GM21423 (cell line): ENCODE measurements around the gene CDHR3.
"Not testable (repeated sequence)": the region's sequence is repeated elsewhere in the genome, so short reads cannot be mapped to it uniquely, and the experiment has no call there.

Source experiments
- ATAC-seq: cut with Tn5 transposase; IDR thresholded peaks from one replicate; pipeline ENCODE4 v1.9.1; 2021; ENCODE audit warnings: mild to moderate bottlenecking, moderate library complexity; ENCODE audit not compliant: unreplicated experiment

CDHR3 gene

DNA sequence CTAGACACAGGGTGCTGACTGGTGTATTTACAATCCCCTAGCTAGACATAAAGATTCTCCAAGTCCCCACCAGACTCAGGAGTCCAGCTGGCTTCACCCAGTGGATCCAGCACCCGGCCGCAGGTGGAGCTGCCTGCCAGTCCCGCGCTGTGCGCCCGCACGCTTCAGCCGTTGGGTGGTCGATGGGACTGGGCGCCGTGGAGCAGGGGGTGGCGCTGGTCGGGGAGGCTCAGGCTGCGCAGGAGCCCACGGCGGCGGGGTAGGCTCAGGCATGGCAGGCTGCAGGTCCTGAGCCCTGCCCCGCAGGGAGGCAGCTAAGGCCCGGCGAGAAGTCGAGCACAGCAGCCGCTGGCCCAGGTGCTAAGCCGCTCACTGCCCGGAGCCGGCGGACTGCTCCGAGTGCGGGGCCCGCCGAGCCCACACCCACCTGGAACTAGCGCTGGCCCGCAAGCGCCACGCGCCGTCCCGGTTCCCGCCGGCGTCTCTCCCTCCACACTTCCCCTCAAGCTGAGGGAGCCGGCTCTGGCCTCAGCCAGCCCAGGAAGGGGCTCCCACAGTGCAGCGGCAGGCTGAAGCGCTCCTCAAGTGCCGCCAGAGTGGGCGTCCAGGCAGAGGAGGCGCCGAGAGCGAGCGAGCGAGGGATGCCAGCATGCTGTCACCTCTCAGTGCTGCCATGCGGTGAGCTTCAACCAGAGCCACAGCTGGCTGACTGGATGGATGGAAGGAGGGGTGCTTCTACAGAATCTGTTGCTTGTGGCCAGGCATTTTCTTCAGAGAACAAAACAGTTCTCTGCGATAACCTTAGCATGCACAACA lies 7.2 kb upstream of the CDHR3 start:
- not testable (repeated sequence) for ATAC-seq

DNA sequence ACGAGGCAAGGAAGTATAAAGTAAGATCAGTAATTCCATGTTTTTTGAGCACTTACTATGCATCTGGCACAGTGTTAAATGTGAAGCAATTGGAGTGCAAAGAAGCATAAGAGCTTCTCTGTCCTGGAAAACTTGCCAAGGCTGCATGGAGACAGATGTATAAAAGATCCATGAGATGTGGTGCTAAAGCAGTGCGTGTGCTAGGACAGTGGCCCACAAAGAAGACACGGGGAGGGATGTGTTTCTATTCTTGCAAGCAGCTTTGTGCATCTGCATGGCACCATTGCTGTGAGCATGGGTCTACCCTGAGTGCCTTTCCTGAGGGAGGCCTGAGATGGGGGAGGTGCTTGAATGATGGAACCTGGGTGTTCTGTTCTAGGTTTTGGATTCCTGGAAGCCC lies 5.1 kb upstream of the CDHR3 start:
- no peak for ATAC-seq

- ATAC-seq: no peak
Measured at GRCh38 chr7:105962353-105962752, 711 bp upstream of the CDHR3 start.

DNA sequence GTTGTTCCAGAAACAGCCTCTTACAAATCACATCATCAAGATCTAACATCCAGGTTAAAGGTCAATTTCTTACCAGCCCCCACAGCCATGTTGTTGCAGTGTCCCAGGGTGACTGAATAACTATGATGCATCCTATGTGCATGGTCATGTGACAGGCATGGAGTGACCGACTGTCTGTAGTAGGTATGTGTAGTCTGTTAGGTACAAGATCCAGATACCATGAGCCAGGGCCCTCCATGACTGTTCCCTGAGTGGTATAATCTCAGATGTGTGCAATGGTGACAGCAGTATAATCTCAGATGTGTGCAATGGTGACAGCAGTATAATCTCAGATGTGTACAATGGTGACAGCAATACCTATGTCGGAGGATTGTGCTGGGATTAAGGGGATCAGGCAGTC lies 8.8 kb downstream of the CDHR3 start:
- ATAC-seq: no peak

DNA sequence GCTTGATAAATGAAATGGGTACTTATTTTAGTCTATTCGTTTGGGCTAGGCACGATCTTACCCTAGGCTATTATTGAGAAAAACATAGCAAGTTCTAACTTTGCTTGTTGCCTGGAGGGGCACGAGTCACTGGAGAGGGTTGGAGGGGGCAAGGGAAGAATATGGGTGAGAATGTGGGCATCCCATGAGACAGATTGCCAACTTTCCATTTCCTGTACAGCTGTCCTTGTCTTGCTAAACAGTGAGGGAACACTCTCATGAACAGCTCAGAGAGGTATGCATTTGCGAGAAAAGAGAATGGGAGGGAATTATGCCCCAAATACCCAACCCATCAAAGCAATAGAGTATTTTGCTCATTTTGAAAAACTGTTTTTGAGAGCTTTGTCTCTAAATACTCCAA lies 9.2 kb downstream of the CDHR3 start:
- ATAC-seq: no peak

GRCh38 chr7:105974471-105974870 lies 11.4 kb downstream of the CDHR3 start:
- ATAC-seq: no peak

DNA sequence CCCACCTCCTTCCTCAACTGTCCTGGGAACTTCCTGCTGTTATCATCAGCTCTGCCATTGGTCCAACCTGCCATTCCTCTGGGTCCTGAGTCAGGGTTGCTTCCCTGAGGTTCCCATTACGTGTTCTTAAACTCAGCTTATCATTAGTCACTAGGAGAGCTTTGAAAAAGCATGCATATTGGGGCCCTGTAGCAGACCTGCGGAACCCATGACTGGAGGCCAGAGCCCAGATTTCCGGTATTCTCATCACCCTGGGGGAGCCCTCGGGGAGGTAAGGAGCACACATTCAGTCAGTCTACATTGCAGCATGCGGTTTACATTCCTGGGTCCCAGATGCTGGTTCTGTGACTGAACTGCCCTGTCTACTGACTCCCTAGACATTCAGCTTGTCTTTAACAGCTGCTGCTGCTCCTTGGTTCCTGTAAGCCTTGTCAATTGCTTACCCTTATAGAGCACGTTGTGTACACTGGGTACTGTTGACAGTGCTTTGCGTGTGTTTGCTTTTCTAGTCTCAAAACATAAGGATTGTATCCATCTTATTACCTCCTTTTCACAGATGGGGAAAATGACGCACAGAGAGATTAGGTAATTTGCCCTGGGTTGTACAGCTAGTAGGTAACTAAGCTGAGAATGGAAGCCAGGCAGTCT lies 12.8 kb downstream of the CDHR3 start:
- no peak for ATAC-seq

DNA sequence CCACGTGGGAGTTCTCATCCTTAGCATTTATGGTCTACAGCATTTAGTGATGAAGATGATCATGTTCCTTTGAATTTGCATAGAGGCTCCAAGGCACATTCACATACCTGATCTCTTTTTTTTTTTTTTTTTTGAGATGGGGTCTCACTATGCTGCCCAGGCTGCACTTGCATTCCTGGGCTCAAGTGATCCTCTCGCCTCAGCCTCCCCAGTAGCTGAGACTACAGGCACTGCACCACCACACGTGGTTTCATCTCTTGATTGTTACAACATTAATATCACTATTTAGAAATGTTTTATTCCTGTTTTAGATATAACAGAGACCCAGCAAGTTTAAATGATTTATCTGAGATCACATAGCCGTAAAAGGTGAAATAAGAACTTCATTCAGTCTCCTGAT lies 13.8 kb downstream of the CDHR3 start:
- ATAC-seq: no peak

DNA sequence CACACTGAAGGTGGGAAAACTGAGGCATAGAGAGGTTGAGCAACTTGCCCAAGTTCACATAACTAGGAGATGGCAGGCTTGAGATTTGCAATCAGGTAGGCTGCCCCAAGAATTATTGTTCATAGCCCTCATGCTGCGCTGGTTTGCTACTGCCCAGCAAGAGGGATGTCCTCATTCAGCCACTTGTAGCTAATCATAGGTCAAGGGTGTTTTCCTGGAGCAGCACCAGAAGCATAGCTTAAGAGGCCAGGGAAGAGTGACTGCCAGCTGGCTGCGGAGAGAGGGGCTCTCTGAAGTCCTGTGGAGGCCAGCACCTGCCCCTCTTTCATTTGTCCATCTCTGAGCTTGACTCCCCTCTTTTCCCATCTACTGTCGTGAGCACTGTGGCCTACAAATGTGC lies 15.0 kb downstream of the CDHR3 start:
- ATAC-seq: no peak

- ATAC-seq: no peak
Measured at GRCh38 chr7:105978974-105979373, 15.9 kb downstream of the CDHR3 start.

GRCh38 chr7:105979405-105979804 lies 16.3 kb downstream of the CDHR3 start:
- no peak for ATAC-seq

DNA sequence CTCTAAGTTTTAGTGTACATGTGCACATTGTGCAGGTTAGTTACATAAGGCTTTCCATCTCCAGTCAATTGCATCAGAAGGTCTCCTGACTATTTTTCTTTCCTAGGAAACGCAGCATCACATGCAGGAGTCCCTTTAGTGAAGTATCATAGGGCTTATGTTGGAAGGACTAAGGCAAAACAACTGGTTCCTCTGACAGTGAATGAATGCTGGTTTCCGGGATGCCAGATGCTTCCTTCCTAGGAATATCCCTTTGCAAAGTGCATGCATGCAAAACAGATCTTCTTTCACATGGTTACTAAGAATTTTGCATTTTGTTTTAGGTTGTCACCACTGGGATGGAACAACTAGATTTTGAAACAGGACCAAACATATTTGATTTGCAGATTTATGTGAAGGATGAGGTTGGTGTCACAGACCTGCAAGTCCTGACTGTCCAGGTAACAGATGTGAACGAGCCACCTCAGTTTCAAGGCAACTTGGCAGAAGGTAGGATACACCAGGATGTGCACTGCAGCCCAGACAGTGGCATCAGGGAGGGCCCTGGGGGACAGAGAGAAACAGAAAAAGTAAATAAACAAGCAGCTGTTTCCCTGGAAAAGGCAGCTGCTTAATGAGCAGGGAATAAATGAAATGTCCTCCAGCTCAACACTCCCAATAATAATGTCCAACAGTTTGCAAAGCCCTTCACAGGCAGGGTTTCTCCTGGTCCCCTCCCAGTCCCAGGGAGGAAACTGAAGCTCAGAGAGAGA lies 17.8 kb downstream of the CDHR3 start:
- no peak for ATAC-seq

DNA sequence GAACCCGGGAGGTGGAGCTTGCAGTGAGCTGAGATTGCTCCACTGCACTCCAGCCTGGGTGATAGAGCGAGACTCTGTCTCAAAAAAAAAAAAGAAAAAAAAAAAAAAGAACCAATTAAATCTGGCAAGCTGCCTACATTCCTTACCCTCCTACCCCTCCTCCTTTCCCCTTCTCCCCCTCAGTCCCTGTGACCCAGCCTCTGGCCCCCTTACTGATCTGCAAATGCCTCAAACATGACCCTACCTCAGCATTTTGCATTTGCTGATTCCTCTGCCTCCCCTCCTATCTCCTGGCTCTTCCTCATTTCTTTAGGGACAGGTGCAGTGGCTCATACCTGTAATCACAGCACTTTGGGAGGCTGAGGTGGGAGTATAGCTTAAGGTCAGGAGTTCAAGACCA lies 19.3 kb downstream of the CDHR3 start:
- no peak for ATAC-seq

DNA sequence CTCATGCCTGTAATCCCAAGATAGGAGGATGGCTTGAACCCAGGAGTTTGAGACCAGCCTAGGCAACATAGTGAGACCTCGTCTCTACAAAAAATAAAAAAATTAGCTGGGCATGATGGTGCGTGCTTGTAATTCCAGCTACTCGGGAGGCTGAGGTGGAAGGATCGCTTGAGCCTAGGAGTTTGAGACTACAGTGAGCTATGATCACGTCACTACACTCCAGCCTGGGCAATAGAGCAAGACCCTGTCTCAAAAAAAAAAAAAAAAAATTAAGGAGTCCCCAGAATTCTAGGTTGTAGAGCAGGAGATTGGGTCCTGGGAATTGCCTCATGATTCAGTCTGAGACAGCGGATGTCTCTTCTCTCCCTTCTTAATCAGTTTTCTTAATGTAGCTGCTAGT lies 21.7 kb downstream of the CDHR3 start:
- not testable (repeated sequence) for ATAC-seq

DNA sequence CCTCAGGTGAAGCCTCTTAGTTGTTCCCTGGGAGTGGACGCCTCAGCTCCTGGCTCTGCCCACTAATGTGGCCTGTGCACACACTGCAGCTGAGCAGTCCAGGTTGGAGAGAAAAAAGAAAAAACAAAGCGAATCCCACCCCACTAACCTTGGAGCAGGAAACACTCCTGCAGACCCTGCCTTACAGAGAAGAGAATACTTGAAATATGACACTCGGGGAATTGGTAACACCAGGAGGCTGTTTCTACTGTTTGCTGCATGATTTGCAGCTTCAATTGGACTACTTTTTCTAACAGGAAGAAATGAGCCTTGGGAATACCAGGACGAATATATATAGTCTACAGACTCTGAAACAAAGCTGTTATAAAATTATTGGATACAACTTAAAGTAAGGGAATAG lies 22.2 kb downstream of the CDHR3 start:
- no peak for ATAC-seq

DNA sequence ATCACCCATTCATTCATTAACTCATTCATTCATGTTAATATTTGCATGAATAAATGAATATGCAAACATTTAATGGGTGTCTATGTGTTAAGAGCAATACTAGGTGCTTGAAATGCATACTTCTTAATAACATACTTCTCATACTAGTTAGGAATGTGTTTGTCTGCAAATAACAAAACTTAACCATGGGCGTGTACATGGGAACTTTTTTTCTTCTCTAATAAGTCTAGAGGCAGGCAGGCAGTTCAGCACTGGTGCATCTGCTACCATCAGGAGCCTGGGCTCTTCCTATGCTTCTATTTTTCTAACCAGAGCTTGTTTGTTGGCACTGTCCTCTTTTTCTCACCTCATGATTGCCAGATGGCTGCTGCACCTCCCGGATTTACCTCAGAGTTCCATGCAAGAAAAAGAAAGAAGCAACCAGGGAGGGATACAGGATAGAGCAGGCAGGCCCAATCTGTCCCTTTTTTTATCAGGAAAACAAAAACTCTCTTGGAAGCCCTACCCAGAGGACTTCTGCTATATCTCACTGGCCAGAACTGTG lies 22.7 kb downstream of the CDHR3 start:
- ATAC-seq: no peak

DNA sequence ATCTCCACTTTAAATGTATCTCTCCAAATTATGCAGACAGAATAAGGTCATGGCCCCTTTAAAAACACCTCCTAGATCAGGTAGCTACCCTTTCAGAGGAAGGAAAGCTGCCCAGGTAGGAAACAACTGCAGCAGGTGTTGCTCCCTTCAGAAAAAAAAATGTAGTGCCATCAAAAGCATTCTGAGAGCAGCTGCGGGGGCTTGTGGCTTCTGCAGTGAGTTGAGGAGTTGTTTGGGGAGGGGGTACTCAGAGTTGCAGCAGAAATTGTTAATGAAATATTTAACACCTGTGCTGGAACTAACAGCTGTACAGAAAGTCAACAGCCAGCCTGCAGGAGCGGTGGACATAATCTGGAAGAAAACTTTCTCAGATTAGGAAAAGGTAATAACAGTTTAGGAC lies 24.0 kb downstream of the CDHR3 start:
- no peak for ATAC-seq

- no peak for ATAC-seq
Measured at GRCh38 chr7:105988276-105988675, 25.2 kb downstream of the CDHR3 start.

GRCh38 chr7:105989191-105989590 lies 26.1 kb downstream of the CDHR3 start:
- ATAC-seq: no peak

GRCh38 chr7:105989686-105990085 lies 26.6 kb downstream of the CDHR3 start:
- ATAC-seq: no peak

DNA sequence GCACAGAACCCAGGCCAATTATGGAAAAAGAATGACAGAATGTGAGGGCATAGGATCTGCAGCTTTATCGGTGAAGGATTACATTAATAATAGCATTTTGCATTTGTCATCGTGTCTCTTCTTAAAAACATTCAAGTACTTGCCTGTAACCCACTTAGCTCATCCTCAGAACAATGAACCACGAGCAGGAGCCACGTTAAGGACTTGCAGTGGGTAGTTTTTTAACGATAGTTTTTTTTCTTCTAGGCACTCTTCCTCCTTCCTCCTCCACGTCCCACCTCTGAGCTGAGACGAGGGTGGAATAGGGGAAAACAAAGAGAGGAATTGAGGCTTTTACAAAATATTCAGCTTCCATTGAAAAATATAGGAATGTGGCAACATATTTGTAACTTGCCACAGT lies 27.1 kb downstream of the CDHR3 start:
- ATAC-seq: no peak
